ENCODE measurements around the gene RNF212.

DNA sequence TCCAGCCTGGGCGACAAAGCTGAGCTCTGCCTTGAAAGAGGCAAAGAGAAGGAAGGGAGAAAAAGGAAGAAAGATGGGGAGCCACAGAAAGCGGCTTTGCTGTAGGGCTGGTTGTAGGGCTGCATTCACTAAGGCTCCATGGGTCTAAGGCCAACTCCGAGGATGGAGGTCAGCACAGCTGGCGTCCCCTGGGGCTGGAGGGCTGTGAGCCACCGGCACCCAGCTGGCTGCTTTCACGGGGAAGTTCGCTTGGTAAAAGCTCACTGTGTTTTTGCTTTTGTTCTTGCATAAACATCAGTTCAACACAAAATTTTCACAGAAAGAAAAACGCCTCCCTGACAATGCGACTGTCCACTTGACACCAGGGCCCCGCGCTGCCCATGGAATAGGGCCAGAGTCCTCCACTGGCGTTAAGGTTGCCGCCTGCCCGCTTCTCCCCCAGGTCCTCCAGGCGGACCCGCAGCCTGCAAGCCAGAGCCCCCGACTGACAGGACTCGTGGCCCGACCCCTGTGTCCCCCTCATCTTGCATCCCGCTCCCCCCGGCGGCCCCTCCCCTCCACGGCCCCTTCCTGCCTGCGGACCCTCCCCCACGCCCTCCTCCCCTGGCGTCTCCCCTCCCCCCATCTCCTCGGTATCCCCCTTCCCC, 1.1 kb downstream of the RNF212 start:
- TF ChIP-seq, protein P1, sequence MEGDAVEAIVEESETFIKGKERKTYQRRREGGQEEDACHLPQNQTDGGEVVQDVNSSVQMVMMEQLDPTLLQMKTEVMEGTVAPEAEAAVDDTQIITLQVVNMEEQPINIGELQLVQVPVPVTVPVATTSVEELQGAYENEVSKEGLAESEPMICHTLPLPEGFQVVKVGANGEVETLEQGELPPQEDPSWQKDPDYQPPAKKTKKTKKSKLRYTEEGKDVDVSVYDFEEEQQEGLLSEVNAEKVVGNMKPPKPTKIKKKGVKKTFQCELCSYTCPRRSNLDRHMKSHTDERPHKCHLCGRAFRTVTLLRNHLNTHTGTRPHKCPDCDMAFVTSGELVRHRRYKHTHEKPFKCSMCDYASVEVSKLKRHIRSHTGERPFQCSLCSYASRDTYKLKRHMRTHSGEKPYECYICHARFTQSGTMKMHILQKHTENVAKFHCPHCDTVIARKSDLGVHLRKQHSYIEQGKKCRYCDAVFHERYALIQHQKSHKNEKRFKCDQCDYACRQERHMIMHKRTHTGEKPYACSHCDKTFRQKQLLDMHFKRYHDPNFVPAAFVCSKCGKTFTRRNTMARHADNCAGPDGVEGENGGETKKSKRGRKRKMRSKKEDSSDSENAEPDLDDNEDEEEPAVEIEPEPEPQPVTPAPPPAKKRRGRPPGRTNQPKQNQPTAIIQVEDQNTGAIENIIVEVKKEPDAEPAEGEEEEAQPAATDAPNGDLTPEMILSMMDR (IDR thresholded peaks at IDR 0.05 in 2 of 3, conservative IDR thresholded peaks at IDR 0.05 in 1 of 3; ENCODE audit: control insufficient read depth in 2 of 3, extremely low read depth in 1 of 3, insufficient read depth in 1 of 3, low read depth in 3 of 3, low read length in 3 of 3) = no peak
- TF ChIP-seq POLR2A (IDR thresholded peaks at IDR 0.05; ENCODE audit: low read depth, low read length) (no peak), TARDBP (IDR thresholded peaks at IDR 0.05; ENCODE audit: borderline replicate concordance) (no peak), CREB1 (IDR thresholded peaks at IDR 0.05; ENCODE audit: low read depth) (no peak), SMC3 (IDR thresholded peaks at IDR 0.05; ENCODE audit: borderline replicate concordance, low read length) (no peak), NFIC (IDR thresholded peaks at IDR 0.05; ENCODE audit: low read depth, low read length) (no peak), CBFB (IDR thresholded peaks at IDR 0.05; ENCODE audit: low read depth) (no peak), TCF7 (IDR thresholded peaks at IDR 0.05; ENCODE audit: borderline replicate concordance) (no peak), MYC (IDR thresholded peaks at IDR 0.05; ENCODE audit: insufficient read depth, insufficient read length, insufficient replicate concordance, low read length, severe bottlenecking) (no peak), YY1 (IDR thresholded peaks at IDR 0.05; ENCODE audit: low read depth, low read length) (no peak), MXI1 (IDR thresholded peaks at IDR 0.05; ENCODE audit: low read depth, low read length) (no peak), EP300 (IDR thresholded peaks at IDR 0.05; ENCODE audit: borderline replicate concordance in 1 of 2, control insufficient read depth in 1 of 2, low read depth in 2 of 2, low read length in 2 of 2) (no peak)
- TF ChIP-seq, protein P2, sequence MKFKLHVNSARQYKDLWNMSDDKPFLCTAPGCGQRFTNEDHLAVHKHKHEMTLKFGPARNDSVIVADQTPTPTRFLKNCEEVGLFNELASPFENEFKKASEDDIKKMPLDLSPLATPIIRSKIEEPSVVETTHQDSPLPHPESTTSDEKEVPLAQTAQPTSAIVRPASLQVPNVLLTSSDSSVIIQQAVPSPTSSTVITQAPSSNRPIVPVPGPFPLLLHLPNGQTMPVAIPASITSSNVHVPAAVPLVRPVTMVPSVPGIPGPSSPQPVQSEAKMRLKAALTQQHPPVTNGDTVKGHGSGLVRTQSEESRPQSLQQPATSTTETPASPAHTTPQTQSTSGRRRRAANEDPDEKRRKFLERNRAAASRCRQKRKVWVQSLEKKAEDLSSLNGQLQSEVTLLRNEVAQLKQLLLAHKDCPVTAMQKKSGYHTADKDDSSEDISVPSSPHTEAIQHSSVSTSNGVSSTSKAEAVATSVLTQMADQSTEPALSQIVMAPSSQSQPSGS (IDR thresholded peaks at IDR 0.05; ENCODE audit: low read length) = no peak
- TF ChIP-seq, protein P3, sequence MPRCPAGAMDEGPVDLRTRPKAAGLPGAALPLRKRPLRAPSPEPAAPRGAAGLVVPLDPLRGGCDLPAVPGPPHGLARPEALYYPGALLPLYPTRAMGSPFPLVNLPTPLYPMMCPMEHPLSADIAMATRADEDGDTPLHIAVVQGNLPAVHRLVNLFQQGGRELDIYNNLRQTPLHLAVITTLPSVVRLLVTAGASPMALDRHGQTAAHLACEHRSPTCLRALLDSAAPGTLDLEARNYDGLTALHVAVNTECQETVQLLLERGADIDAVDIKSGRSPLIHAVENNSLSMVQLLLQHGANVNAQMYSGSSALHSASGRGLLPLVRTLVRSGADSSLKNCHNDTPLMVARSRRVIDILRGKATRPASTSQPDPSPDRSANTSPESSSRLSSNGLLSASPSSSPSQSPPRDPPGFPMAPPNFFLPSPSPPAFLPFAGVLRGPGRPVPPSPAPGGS (IDR thresholded peaks at IDR 0.05; ENCODE audit: borderline replicate concordance, insufficient read depth, low read depth, low read length, poor library complexity, severe bottlenecking) = no peak

Measured in GM12878 (cell line).